ENCODE data around the gene MLKL.
A peak's percentile ranks its signal among the peaks of the same experiment; 100 is the strongest.

- TF ChIP-seq CTCF (IDR thresholded peaks at IDR 0.05) (peak in 1 of 3 donors; percentile 18), POLR2A (IDR thresholded peaks at IDR 0.05) (no peak)
These were observed 24.3 kb upstream of the MLKL start for GRCh38 chr16:74724820-74725549.

Measured in breast epithelium (tissue), 3 donors.